ENCODE data around the gene SPRED2.

The SPRED2 gene

GRCh38 chr2:65311049-65311448 is 121.3 kb downstream of the SPRED2 start:
- DNase-seq (ENCODE audit: low read depth in 3 of 3): no peak

- DNase-seq (ENCODE audit: low read depth in 3 of 3): no peak
Measured at GRCh38 chr2:65309699-65310098, 122.7 kb downstream of the SPRED2 start.

GRCh38 chr2:65305934-65306333 is 126.5 kb downstream of the SPRED2 start:
- DNase-seq (ENCODE audit: low read depth in 3 of 3): no peak

GRCh38 chr2:65300761-65301711 is 131.4 kb downstream of the SPRED2 start:
- peak; percentile 47 to 77 (median 51) for DNase-seq (ENCODE audit: low read depth in 3 of 3)

- no peak for DNase-seq (ENCODE audit: low read depth in 3 of 3)
Measured at GRCh38 chr2:65300134-65300760, 132.2 kb downstream of the SPRED2 start.

GRCh38 chr2:65299246-65299645 is 133.2 kb downstream of the SPRED2 start:
- DNase-seq (ENCODE audit: low read depth in 3 of 3): peak; percentile 43 to 60 (median 60)

- no peak for DNase-seq (ENCODE audit: low read depth in 3 of 3)
Measured at GRCh38 chr2:65298089-65298488, 134.3 kb downstream of the SPRED2 start.

GRCh38 chr2:65297544-65297943 is 134.9 kb downstream of the SPRED2 start:
- DNase-seq (ENCODE audit: low read depth in 3 of 3): no peak

GRCh38 chr2:65296971-65297370 is 135.4 kb downstream of the SPRED2 start:
- DNase-seq (ENCODE audit: low read depth in 3 of 3): no peak

- DNase-seq (ENCODE audit: low read depth in 3 of 3): no peak
Measured at GRCh38 chr2:65294701-65295100, 137.7 kb downstream of the SPRED2 start.

- DNase-seq (ENCODE audit: low read depth in 3 of 3): no peak
Measured at GRCh38 chr2:65294136-65294535, 138.3 kb downstream of the SPRED2 start.

GRCh38 chr2:65293376-65293775 is 139.0 kb downstream of the SPRED2 start:
- no peak for DNase-seq (ENCODE audit: low read depth in 3 of 3)

GRCh38 chr2:65292461-65293011 is 139.9 kb downstream of the SPRED2 start:
- DNase-seq (ENCODE audit: low read depth in 3 of 3): no peak

- no peak for DNase-seq (ENCODE audit: low read depth in 3 of 3)
Measured at GRCh38 chr2:65292106-65292400, 140.3 kb downstream of the SPRED2 start.

GRCh38 chr2:65291216-65292105 is 140.9 kb downstream of the SPRED2 start:
- no peak for DNase-seq (ENCODE audit: low read depth in 3 of 3)

GRCh38 chr2:65287364-65287763 is 145.0 kb downstream of the SPRED2 start:
- DNase-seq (ENCODE audit: low read depth in 3 of 3): no peak

- DNase-seq (ENCODE audit: low read depth in 3 of 3): no peak
Measured at GRCh38 chr2:65282477-65283053, 149.8 kb downstream of the SPRED2 start.

- no peak for DNase-seq (ENCODE audit: low read depth in 3 of 3)
Measured at GRCh38 chr2:65281627-65282351, 150.6 kb downstream of the SPRED2 start.

- DNase-seq (ENCODE audit: low read depth in 3 of 3): no peak
Measured at GRCh38 chr2:65279756-65280155, 152.6 kb downstream of the SPRED2 start.

GRCh38 chr2:65278531-65278981 is 153.8 kb downstream of the SPRED2 start:
- no peak for DNase-seq (ENCODE audit: low read depth in 3 of 3)

Data from stimulated activated CD4-positive, alpha-beta T cell treated with anti-CD3 and anti-CD28 coated beads, TNF-alpha, amount 100 ng/mL, for 48 hours (primary cell).